Astrocyte of the spinal cord (primary cell): ENCODE results near the gene PLCD3.

Experiments
- DNase-seq: peaks from one replicate; pipeline ENCODE4 v3.0.0; 2011; ENCODE audit warnings: low read depth, low spot score
- H3K4me3 ChIP-seq: 2 replicates; pipeline ENCODE4 v1.5.1; 2011; ENCODE audit warnings: low read depth, mild to moderate bottlenecking, low read length, moderate library complexity
- in situ Hi-C: cut with HindIII; loops from 2 replicates; pipeline ENCODE4 v1.10.0; 2017; ENCODE audit warnings: low sequenced_read_pairs
- TF ChIP-seq, protein P1 (sequence below): IDR thresholded peaks from 2 replicates; pipeline ENCODE4 v1.5.1; 2012; ENCODE audit warnings: low read depth, mild to moderate bottlenecking, low read length, inconsistent platforms

The PLCD3 gene

DNA sequence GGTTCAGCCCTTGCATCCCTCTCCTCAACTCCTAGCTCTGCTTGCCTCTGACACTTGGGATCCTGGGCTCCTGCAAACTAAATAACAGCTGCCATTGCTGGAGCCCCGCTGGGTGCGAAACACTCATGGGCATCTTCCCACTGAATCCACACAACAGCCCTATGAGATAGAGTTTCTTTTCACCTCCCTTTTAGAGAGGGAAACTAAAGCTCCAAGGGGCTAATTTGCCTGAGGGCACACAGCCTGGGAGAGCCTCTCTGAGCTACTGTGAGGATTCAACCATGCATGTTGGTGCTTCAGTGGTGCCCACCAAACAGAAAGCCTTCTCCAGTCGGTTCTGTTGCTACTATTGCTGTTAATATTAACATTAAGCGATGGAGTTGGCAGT lies 7.2 kb upstream of the PLCD3 start:
- in situ Hi-C loops = no loop called here
- TF ChIP-seq, protein P1, sequence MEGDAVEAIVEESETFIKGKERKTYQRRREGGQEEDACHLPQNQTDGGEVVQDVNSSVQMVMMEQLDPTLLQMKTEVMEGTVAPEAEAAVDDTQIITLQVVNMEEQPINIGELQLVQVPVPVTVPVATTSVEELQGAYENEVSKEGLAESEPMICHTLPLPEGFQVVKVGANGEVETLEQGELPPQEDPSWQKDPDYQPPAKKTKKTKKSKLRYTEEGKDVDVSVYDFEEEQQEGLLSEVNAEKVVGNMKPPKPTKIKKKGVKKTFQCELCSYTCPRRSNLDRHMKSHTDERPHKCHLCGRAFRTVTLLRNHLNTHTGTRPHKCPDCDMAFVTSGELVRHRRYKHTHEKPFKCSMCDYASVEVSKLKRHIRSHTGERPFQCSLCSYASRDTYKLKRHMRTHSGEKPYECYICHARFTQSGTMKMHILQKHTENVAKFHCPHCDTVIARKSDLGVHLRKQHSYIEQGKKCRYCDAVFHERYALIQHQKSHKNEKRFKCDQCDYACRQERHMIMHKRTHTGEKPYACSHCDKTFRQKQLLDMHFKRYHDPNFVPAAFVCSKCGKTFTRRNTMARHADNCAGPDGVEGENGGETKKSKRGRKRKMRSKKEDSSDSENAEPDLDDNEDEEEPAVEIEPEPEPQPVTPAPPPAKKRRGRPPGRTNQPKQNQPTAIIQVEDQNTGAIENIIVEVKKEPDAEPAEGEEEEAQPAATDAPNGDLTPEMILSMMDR = no peak

DNA sequence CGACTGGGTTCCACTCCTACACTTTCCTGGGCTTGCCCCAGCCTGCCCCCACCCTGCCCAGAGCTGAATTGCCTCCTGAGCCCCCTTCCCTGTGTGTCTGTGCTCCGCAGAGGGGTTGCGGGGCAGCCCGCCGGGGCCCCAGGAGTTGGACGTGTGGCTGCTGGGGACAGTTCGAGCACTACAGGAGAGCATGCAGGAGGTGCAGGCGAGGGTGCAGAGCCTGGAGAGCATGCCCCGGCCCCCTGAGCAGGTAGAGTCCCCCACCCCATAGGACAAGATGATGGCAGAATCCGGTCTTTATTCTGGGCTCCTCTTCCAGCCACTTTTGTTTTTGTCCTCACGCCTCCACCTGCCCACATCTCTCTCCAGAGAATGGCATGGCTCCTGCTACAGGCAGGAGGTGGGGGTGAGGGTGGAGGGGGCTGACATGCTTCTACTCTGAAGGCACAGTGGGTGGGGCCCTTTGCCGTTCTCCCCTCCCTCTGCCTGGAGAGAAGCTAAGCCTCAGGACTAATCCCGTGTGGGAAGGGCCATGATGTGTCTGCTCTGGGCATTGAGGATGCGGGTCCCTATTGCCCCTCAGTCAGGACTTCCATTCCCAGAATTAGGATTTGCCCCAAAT lies 6.7 kb upstream of the PLCD3 start:
- H3K4me3 ChIP-seq = no peak overlapping the region
- in situ Hi-C loops = no loop called here
- no peak for DNase-seq
- TF ChIP-seq, protein P1 = no peak

More for the DNA sequence above, 7.2 kb upstream of the PLCD3 start:
- H3K4me3 ChIP-seq = no peak overlapping the region
- DNase-seq = no peak

DNA sequence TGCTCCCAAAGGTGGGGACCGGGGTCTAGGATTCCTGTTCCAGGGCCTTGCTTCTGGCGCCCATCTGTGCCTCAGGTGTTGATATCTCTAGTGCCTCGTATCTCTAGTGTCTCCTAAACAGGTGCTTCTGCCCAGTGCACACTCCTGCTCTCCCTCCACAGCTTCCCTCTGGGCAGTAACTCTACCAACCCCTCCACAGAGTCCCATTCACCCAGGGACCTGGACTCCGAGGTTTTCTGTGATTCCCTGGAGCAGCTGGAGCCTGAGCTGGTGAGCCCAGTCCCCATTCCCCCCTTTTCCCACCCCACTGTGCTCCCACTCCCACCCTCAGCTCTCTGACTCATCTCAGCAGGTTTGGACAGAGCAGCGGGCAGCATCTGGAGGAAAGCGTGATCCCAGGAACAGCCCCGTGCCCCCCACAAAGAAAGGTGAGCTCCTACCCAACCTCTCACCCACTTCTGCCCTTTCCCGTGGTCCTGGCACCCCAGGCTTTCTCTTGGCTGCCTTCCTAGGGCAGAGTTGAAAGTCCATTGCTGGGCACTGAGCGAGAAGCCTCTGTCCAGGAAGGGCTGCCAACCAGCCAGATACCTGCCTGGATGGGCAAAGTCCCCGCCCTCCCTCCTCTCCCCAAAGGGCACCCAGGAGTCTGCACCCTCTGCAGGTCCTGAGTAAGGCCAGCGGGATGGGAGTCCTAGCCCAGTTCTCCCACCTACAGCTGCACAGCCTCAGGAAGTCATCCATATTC lies 5.4 kb upstream of the PLCD3 start:
- DNase-seq = no peak
- in situ Hi-C loops = no loop called here
- TF ChIP-seq, protein P1 = no peak

DNA sequence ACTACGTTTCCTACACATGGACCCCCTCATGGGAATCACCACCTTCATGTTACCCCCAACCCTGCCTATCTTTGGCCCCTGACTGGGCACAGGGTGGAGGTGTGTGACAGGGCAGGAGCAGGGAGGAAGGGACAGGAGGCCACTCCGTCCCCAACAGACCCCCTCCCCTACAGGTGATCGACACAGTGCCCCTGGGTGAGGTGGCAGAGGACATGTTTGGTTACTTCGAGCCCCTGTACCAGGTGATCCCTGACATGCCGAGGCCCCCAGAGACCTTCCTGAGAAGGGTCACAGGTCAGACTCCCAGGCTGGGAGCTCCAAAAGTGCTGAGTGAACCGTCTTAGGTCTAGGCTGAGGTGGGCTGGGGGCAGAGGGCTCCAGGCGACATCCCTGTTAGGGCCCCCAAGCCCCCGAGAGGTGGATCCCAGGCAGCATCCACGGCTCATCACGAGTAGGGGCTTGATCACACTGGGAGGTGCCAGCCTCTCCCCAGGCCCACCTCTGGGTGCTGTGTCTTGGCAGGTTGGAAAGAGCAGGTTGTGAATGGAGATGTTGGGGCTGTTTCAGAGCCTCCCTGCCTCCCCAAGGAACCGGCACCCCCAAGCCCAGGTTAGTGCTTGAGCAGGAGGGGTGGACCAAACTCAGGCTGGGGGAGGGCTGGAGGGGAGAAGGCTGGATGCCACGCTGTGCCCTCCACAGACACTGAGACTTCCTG lies 4.7 kb upstream of the PLCD3 start:
- H3K4me3 ChIP-seq = no peak overlapping the region
- TF ChIP-seq, protein P1 = no peak
- in situ Hi-C loops = no loop called here
- no peak for DNase-seq

More for the DNA sequence above, 5.4 kb upstream of the PLCD3 start:
- H3K4me3 ChIP-seq = no peak overlapping the region

DNA sequence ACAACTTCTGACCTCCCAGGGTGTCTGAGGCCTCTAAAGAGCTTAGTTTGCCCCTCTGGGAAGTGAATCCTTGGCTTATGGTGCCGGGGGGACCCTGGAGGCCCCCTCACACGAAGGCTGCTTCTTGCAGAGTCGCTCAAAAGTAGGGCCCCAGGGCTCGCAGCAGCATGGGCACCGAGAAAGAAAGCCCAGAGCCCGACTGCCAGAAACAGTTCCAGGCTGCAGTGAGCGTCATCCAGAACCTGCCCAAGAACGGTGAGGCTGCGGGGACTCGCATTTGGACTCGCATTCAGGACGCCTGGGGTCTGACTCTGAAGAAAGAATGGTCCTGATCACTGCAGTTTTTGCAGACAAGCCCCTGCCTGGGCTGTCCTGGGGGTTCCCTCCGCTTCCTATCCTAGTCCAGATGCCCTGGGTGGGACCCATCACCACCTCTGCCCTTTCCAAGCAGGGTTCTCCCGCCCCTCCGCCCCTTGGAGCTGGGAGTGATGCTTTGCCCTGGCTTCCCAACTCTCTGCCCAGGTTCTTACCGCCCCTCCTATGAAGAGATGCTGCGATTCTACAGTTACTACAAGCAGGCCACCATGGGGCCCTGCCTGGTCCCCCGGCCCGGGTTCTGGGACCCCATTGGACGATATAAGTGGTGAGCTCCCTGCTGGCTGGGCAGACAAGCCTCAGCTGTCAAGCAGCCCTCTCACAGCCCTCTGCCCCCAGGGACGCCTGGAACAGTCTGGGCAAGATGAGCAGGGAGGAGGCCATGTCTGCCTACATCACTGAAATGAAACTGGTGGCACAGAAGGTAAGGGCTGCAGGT lies 3.9 kb upstream of the PLCD3 start:
- no peak for DNase-seq
- in situ Hi-C loops = no loop called here
- peak overlapping the region; percentile 58 for H3K4me3 ChIP-seq
- TF ChIP-seq, protein P1 = no peak
